Osteocyte (in vitro differentiated cells): ENCODE results near the gene PPP1R11. TPM values are rescaled to one million over a fixed set of nuclear protein-coding genes. Genes with fewer than 3 reads are reported as not detected.

Experiments used
- DNase-seq: peaks from one replicate; pipeline ENCODE4 v3.0.0; 2021; ENCODE audit warnings: mixed read lengths; ENCODE audit not compliant: unreplicated experiment; ENCODE audit errors: extremely low spot score
- H3K27ac Mint-ChIP-seq: one replicate; pipeline ENCODE4 v1.8.0; 2021; ENCODE audit warnings: mild to moderate bottlenecking, mixed read lengths; ENCODE audit not compliant: unreplicated experiment
- H3K27me3 Mint-ChIP-seq: one replicate; pipeline ENCODE4 v1.8.0; 2021; ENCODE audit warnings: mixed read lengths; ENCODE audit not compliant: unreplicated experiment
- H3K36me3 Mint-ChIP-seq: one replicate; pipeline ENCODE4 v1.8.0; 2021; ENCODE audit warnings: mixed read lengths; ENCODE audit not compliant: unreplicated experiment
- H3K4me1 Mint-ChIP-seq: one replicate; pipeline ENCODE4 v1.8.0; 2021; ENCODE audit warnings: mixed read lengths; ENCODE audit not compliant: unreplicated experiment
- H3K4me3 Mint-ChIP-seq: one replicate; pipeline ENCODE4 v1.8.0; 2021; ENCODE audit warnings: mild to moderate bottlenecking, moderate library complexity, mixed read lengths; ENCODE audit not compliant: unreplicated experiment
- H3K9me3 Mint-ChIP-seq: one replicate; pipeline ENCODE4 v1.8.0; 2021; ENCODE audit warnings: mixed read lengths; ENCODE audit not compliant: unreplicated experiment
- CTCF ChIP-seq: fragments of 200-600 bp; sonication (generic); IDR thresholded peaks from 2 replicates; pipeline ENCODE4 v1.5.0; 2021; ENCODE audit warnings: antibody characterized with exemption, mild to moderate bottlenecking, moderate library complexity
- total RNA-seq: library from RNA; stranded (reverse); gene quantifications from 2 replicates; pipeline ENCODE4 v1.2.1, GENCODE V29; 2021

The PPP1R11 gene
- total RNA-seq, 1 donor from 2014 or later, result 52.9 TPM

- Mint-ChIP-seq H3K27ac (no peak overlapping the region), H3K36me3 (no peaks in the 10 kb centered on the region), H3K4me3 (no peak overlapping the region), H3K27me3 (peaks cover 61% of the 10 kb centered on the region), H3K4me1 (peaks cover 8% of the 10 kb centered on the region), H3K9me3 (no peaks in the 10 kb centered on the region)
- TF ChIP-seq CTCF, result no peak
- no peak for DNase-seq
Observed at GRCh38 chr6:30087876-30088275, 20.9 kb downstream of the PPP1R11 start.

GRCh38 chr6:30091577-30092381 lies 24.8 kb downstream of the PPP1R11 start:
- no peak overlapping the region for H3K27ac Mint-ChIP-seq
- H3K4me1 Mint-ChIP-seq, result peaks cover 10% of the 10 kb centered on the region
- no peak for TF ChIP-seq CTCF
- no peaks in the 10 kb centered on the region for H3K36me3 Mint-ChIP-seq
- no peaks in the 10 kb centered on the region for H3K9me3 Mint-ChIP-seq
- H3K4me3 Mint-ChIP-seq, result no peak overlapping the region
- H3K27me3 Mint-ChIP-seq, result peaks cover 81% of the 10 kb centered on the region
- no peak for DNase-seq

- Mint-ChIP-seq H3K27me3 (peaks cover 81% of the 10 kb centered on the region), H3K4me1 (peaks cover 10% of the 10 kb centered on the region), H3K4me3 (no peak overlapping the region), H3K27ac (no peak overlapping the region), H3K9me3 (no peaks in the 10 kb centered on the region), H3K36me3 (no peaks in the 10 kb centered on the region)
- DNase-seq, result no peak
- TF ChIP-seq CTCF, result no peak
Observed at GRCh38 chr6:30092852-30093543, 26.0 kb downstream of the PPP1R11 start.

- no peak for DNase-seq
- Mint-ChIP-seq H3K4me1 (peaks cover 10% of the 10 kb centered on the region), H3K27ac (no peak overlapping the region), H3K36me3 (no peaks in the 10 kb centered on the region), H3K9me3 (no peaks in the 10 kb centered on the region), H3K27me3 (peaks cover 86% of the 10 kb centered on the region), H3K4me3 (no peak overlapping the region)
- no peak for TF ChIP-seq CTCF
Observed at GRCh38 chr6:30093951-30094661, 27.1 kb downstream of the PPP1R11 start.

GRCh38 chr6:30096829-30097228 lies 29.8 kb downstream of the PPP1R11 start:
- Mint-ChIP-seq H3K27me3 (peaks cover 87% of the 10 kb centered on the region), H3K4me1 (peaks cover 20% of the 10 kb centered on the region), H3K9me3 (no peaks in the 10 kb centered on the region), H3K27ac (no peak overlapping the region), H3K4me3 (no peak overlapping the region), H3K36me3 (no peaks in the 10 kb centered on the region)
- no peak for DNase-seq
- TF ChIP-seq CTCF, result no peak
